Activated T-cell treated with anti-CD3 and anti-CD28 coated beads, Interleukin-2, amount 50 U/mL, for 72 hours (primary cell): ENCODE measurements around the gene CAMTA1. TPM values are rescaled to one million over a fixed set of nuclear protein-coding genes. Genes with fewer than 3 reads are reported as not detected.

Experiments
- ATAC-seq, 2 donors: fragments of 150-1000 bp; cut with Tn5 transposase; replicated peaks in 1 of 2; 2 replicates each; pipeline ENCODE4 v1.10.0; 2021; ENCODE audit warnings: moderate library complexity in 2 of 2, mild to moderate bottlenecking in 1 of 2
- DNase-seq, 2 donors: peaks; one replicate each; pipeline ENCODE4 v3.0.0; 2021 to 2022; ENCODE audit warnings: mixed read lengths in 1 of 2
- H3K27ac Mint-ChIP-seq: one replicate; pipeline ENCODE4 v1.8.0; 2022; ENCODE audit warnings: mild to moderate bottlenecking, moderate library complexity, mixed read lengths
- H3K27me3 Mint-ChIP-seq: one replicate; pipeline ENCODE4 v1.8.0; 2022; ENCODE audit warnings: low read depth, mixed read lengths
- H3K36me3 Mint-ChIP-seq, 2 donors: one replicate each; pipeline ENCODE4 v1.8.0; 2022; ENCODE audit warnings: mixed read lengths in 2 of 2, mild to moderate bottlenecking in 1 of 2; ENCODE audit not compliant: insufficient read depth in 2 of 2
- H3K4me1 Mint-ChIP-seq: one replicate; pipeline ENCODE4 v1.8.0; 2022; ENCODE audit warnings: low read depth, mixed read lengths
- H3K4me3 Mint-ChIP-seq, 2 donors: one replicate each; pipeline ENCODE4 v1.8.0; 2022; ENCODE audit warnings: mild to moderate bottlenecking in 2 of 2, mixed read lengths in 2 of 2, moderate library complexity in 2 of 2
- H3K9me3 Mint-ChIP-seq, 2 donors: one replicate each; pipeline ENCODE4 v1.8.0; 2022; ENCODE audit warnings: mixed read lengths in 2 of 2
- total RNA-seq, 2 donors: library from RNA; stranded (reverse); gene quantifications; one replicate each; pipeline ENCODE4 v1.2.3, GENCODE V29; 2022

CAMTA1 gene
- total RNA-seq, 2 donors from 2014 or later: 47.8 to 63.3 TPM

DNA sequence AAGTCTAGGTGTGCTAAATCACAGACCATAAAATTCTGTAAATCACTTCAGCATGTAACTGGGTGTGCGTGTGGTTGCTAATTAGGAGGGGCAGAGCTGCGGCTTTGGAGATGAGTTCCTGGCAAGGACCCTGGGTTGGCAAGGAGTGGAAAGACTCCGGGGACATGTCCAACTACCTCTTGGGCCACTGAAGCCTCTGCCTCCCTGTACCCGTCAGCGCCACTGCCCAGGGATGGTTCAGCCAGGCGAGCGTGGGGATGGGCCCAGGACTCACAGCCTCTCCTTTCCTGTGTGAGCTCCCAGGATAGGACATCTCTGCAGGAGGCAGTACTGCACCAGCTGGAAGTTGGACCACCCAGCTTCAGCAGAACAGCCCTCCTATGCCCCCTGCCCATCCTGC lies 599.4 kb downstream of the CAMTA1 start:
- Mint-ChIP-seq H3K4me1 (no peaks in the 10 kb centered on the region), H3K4me3 (no peak overlapping the region), H3K27ac (no peak overlapping the region), H3K9me3 (no peaks in the 10 kb centered on the region), H3K27me3 (no peaks in the 10 kb centered on the region), H3K36me3 (no peaks in the 10 kb centered on the region)
- no peak for ATAC-seq
- DNase-seq: no peak

DNA sequence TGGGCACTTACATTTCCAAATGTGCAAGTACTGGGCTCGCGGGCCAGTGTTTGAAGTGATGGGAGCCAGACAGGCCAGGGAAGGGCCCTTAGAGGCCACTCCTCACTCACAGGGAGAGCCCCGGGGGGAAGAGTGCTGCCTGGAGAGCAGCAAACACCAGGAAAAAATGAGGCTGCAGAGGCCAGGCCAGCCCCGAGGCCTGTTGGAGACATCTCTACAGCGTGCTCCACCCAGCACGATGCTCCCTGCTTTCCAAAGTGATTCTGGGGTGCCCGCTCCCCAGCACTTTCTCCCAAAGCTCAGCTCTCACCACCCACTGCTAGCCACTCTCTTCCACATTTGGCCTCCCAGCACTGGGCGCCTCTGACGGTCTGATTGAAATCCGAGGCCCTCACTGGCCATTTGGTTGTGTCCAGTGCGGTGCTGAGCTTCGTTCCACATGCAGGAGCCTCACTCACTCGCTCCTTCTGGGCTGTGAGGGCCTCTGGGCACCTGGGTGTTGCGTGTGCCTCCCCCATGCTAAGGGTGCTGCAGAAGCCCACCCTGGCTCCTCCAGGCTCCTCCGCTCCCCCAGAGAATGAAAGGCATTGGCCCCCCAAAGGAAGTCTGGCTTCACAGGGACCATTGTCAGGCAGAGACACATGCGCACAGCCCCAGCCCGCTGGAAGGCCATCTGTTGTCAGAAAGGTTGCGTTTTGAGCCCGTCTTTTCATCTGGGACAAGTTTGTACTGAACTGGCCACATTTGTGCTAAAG lies 600.4 kb downstream of the CAMTA1 start:
- H3K27ac Mint-ChIP-seq: no peak overlapping the region
- H3K36me3 Mint-ChIP-seq: no peaks in the 10 kb centered on the region
- ATAC-seq (no peak), DNase-seq (no peak)
- H3K27me3 Mint-ChIP-seq: no peaks in the 10 kb centered on the region
- no peaks in the 10 kb centered on the region for H3K9me3 Mint-ChIP-seq
- no peak overlapping the region for H3K4me3 Mint-ChIP-seq
- no peaks in the 10 kb centered on the region for H3K4me1 Mint-ChIP-seq

GRCh38 chr1:7386226-7387052 lies 601.2 kb downstream of the CAMTA1 start:
- no peaks in the 10 kb centered on the region for H3K9me3 Mint-ChIP-seq
- no peaks in the 10 kb centered on the region for H3K27me3 Mint-ChIP-seq
- no peak for DNase-seq

GRCh38 chr1:7387053-7387927 lies 602.0 kb downstream of the CAMTA1 start:
- no peaks in the 10 kb centered on the region for H3K4me1 Mint-ChIP-seq
- H3K27ac Mint-ChIP-seq: no peak overlapping the region
- H3K36me3 Mint-ChIP-seq: no peaks in the 10 kb centered on the region
- DNase-seq: no peak
- no peaks in the 10 kb centered on the region for H3K9me3 Mint-ChIP-seq
- H3K4me3 Mint-ChIP-seq: no peak overlapping the region
- H3K27me3 Mint-ChIP-seq: no peaks in the 10 kb centered on the region
- no peak for ATAC-seq

More at GRCh38 chr1:7386226-7387052, 601.2 kb downstream of the CAMTA1 start:
- no peaks in the 10 kb centered on the region for H3K36me3 Mint-ChIP-seq
- no peak for ATAC-seq
- no peaks in the 10 kb centered on the region for H3K4me1 Mint-ChIP-seq
- no peak overlapping the region for H3K27ac Mint-ChIP-seq
- H3K4me3 Mint-ChIP-seq: no peak overlapping the region

GRCh38 chr1:7388141-7388487 lies 602.9 kb downstream of the CAMTA1 start:
- ATAC-seq (no peak), DNase-seq (no peak)
- Mint-ChIP-seq H3K4me3 (no peak overlapping the region), H3K27me3 (no peaks in the 10 kb centered on the region), H3K4me1 (no peaks in the 10 kb centered on the region), H3K27ac (no peak overlapping the region), H3K36me3 (no peaks in the 10 kb centered on the region), H3K9me3 (no peaks in the 10 kb centered on the region)

DNA sequence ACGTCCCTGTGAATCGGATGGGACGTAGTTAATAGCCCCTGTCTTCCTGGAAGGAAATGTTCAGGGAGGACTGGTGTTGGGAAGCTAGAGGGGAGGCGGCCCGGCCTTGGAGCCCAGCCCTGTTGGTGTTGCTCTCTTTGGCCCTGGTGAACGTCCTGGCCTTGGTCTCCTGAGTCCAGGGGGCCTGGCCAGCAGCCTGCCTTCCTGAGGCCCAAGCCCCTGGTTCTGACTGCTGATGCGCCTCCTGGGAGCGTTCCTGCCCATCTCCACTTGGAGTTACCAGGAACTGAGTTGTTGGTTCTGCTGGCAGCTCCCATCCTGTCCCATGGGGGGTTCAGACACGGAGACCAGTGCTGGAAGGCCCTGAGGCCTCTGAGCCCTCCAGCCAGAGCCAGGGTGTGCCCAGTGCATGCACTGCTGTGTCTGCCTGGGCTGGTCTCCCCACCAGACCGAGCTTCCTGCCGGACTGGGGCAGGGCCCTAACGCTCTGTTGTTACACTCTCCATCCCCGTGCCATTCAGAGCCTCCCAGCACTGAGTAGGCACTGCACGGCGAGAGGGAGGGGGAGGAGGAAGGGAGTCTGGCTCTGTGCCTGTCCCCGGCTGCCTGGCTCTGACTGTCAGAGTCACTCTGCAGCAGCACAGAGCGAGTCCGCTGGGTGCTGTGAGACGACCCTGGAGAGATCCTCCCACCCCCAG lies 603.4 kb downstream of the CAMTA1 start:
- H3K4me1 Mint-ChIP-seq: no peaks in the 10 kb centered on the region
- DNase-seq (no peak), ATAC-seq (no peak)
- no peak overlapping the region for H3K4me3 Mint-ChIP-seq
- H3K36me3 Mint-ChIP-seq: no peaks in the 10 kb centered on the region
- H3K27ac Mint-ChIP-seq: no peak overlapping the region
- H3K9me3 Mint-ChIP-seq: no peaks in the 10 kb centered on the region
- no peaks in the 10 kb centered on the region for H3K27me3 Mint-ChIP-seq

GRCh38 chr1:7389201-7389905 lies 604.1 kb downstream of the CAMTA1 start:
- H3K36me3 Mint-ChIP-seq: no peaks in the 10 kb centered on the region
- H3K4me3 Mint-ChIP-seq: no peak overlapping the region
- ATAC-seq (no peak), DNase-seq (no peak)
- H3K9me3 Mint-ChIP-seq: peaks cover 0 to 2% of the 10 kb centered on the region in 2 donors
- H3K27me3 Mint-ChIP-seq: no peaks in the 10 kb centered on the region
- H3K27ac Mint-ChIP-seq: no peak overlapping the region
- H3K4me1 Mint-ChIP-seq: no peaks in the 10 kb centered on the region

- no peak overlapping the region for H3K27ac Mint-ChIP-seq
- H3K9me3 Mint-ChIP-seq: peaks cover under 1 to 2% of the 10 kb centered on the region in 2 donors
- H3K4me3 Mint-ChIP-seq: no peak overlapping the region
- no peaks in the 10 kb centered on the region for H3K4me1 Mint-ChIP-seq
- H3K36me3 Mint-ChIP-seq: no peaks in the 10 kb centered on the region
- ATAC-seq (no peak), DNase-seq (no peak)
- H3K27me3 Mint-ChIP-seq: no peaks in the 10 kb centered on the region
Measured at GRCh38 chr1:7389906-7390603, 604.8 kb downstream of the CAMTA1 start.

GRCh38 chr1:7390604-7391000 lies 605.3 kb downstream of the CAMTA1 start:
- Mint-ChIP-seq H3K9me3 (peaks cover 2 to 3% of the 10 kb centered on the region in 2 donors), H3K4me3 (no peak overlapping the region), H3K4me1 (no peaks in the 10 kb centered on the region), H3K27ac (no peak overlapping the region), H3K27me3 (no peaks in the 10 kb centered on the region), H3K36me3 (no peaks in the 10 kb centered on the region)
- no peak for DNase-seq
- ATAC-seq: no peak

- DNase-seq: no peak
- H3K36me3 Mint-ChIP-seq: no peaks in the 10 kb centered on the region
- H3K4me1 Mint-ChIP-seq: no peaks in the 10 kb centered on the region
- ATAC-seq: no peak
- no peak overlapping the region for H3K4me3 Mint-ChIP-seq
- H3K27me3 Mint-ChIP-seq: no peaks in the 10 kb centered on the region
- H3K27ac Mint-ChIP-seq: no peak overlapping the region
- peaks cover 2 to 3% of the 10 kb centered on the region in 2 donors for H3K9me3 Mint-ChIP-seq
Measured at GRCh38 chr1:7393136-7393535, 607.9 kb downstream of the CAMTA1 start.

- Mint-ChIP-seq H3K4me3 (no peak overlapping the region), H3K27ac (no peak overlapping the region), H3K36me3 (no peaks in the 10 kb centered on the region), H3K27me3 (peaks cover 12% of the 10 kb centered on the region), H3K9me3 (peaks cover 3 to 4% of the 10 kb centered on the region in 2 donors), H3K4me1 (no peaks in the 10 kb centered on the region)
- no peak for ATAC-seq
- DNase-seq: no peak
Measured at GRCh38 chr1:7395251-7395650, 610.0 kb downstream of the CAMTA1 start.

DNA sequence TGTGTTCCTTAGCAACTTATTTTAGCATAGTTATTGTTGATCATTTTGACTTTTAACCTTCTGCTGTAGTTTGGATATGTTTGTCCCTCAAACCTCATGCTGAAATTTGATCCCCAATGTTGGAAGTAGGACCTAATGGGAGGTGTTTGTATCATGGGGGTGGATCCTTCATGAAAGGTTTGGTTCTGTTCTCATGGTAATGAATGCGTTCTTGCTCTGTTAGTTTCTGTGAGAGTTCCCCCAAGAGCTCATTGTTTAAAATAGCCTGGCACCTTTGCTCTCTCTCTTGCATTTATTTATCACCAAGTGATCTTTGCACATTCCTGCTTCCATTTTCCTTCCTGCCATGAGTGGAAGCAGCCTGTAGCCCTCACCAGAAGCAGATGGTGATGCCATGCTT lies 613.7 kb downstream of the CAMTA1 start:
- Mint-ChIP-seq H3K27ac (no peak overlapping the region), H3K4me3 (no peak overlapping the region), H3K4me1 (peaks cover 5% of the 10 kb centered on the region), H3K36me3 (no peaks in the 10 kb centered on the region), H3K9me3 (peaks cover 3 to 4% of the 10 kb centered on the region in 2 donors), H3K27me3 (peaks cover 25% of the 10 kb centered on the region)
- ATAC-seq: no peak
- DNase-seq: no peak
